ENCODE results near the gene CARD19.

Gene CARD19

GRCh38 chr9:93121316-93122241, 25.6 kb downstream of the CARD19 start:
- ChIA-PET POLR2A (ENCODE audit: low non-redundant PET) (no interaction called here), CTCF (interaction anchor here (0.8 to 2.7 kb wide), 3 partner anchors 12 to 117 kb away, joined by 3 to 18 read pairs (median 6); no protein-coding TSS in a partner anchor)

GRCh38 chr9:93122721-93123221, 26.8 kb downstream of the CARD19 start:
- no peak for DNase-seq (ENCODE audit: low spot score)
- H3K27ac ChIP-seq, result peak overlapping the region; percentile 94
- ChIA-PET CTCF (interaction anchor here (0.6 to 1.5 kb wide), 4 partner anchors 14 to 351 kb away, joined by 3 to 9 read pairs (median 4); no protein-coding TSS in a partner anchor), POLR2A (ENCODE audit: low non-redundant PET) (no interaction called here)
- TF ChIP-seq CTCF (conservative IDR thresholded peaks at IDR 0.05; ENCODE audit: low read depth), result no peak

More at GRCh38 chr9:93121316-93122241, 25.6 kb downstream of the CARD19 start:
- peak overlapping the region; percentile 87 for H3K27ac ChIP-seq
- no peak for TF ChIP-seq CTCF (conservative IDR thresholded peaks at IDR 0.05; ENCODE audit: low read depth)
- no peak for DNase-seq (ENCODE audit: low spot score)

- no peak for TF ChIP-seq CTCF (conservative IDR thresholded peaks at IDR 0.05; ENCODE audit: low read depth)
- POLR2A ChIA-PET (ENCODE audit: low non-redundant PET), result no interaction called here
- DNase-seq (ENCODE audit: low spot score), result no peak
- peak overlapping the region; percentile 94 for H3K27ac ChIP-seq
- CTCF ChIA-PET, result interaction anchor here (0.6 to 1.5 kb wide), 2 partner anchors 15 to 88 kb away, joined by 3 to 4 read pairs; no protein-coding TSS in a partner anchor
Observed at GRCh38 chr9:93123561-93124283, 27.7 kb downstream of the CARD19 start.

- DNase-seq (ENCODE audit: low spot score), result no peak
- no peak for TF ChIP-seq CTCF (conservative IDR thresholded peaks at IDR 0.05; ENCODE audit: low read depth)
- CTCF ChIA-PET, result interaction anchor here (1.3 kb wide), 1 partner anchor 16 kb away, joined by 6 read pairs; no protein-coding TSS in a partner anchor
- POLR2A ChIA-PET (ENCODE audit: low non-redundant PET), result interaction anchor here (0.6 kb wide), 1 partner anchor 9 kb away, joined by 3 read pairs; the partner anchor contains the start of gene NINJ1
- peak overlapping the region; percentile 94 for H3K27ac ChIP-seq
Observed at GRCh38 chr9:93124793-93125192, 28.8 kb downstream of the CARD19 start.

- ChIA-PET CTCF (interaction anchor here (0.6 to 1.3 kb wide), 2 partner anchors 16 to 138 kb away, joined by 3 to 6 read pairs; no protein-coding TSS in a partner anchor), POLR2A (ENCODE audit: low non-redundant PET) (interaction anchor here (0.6 kb wide), 1 partner anchor 9 kb away, joined by 3 read pairs; the partner anchor contains the start of gene NINJ1)
- H3K27ac ChIP-seq, result peak overlapping the region; percentile 94
- DNase-seq (ENCODE audit: low spot score), result no peak
- no peak for TF ChIP-seq CTCF (conservative IDR thresholded peaks at IDR 0.05; ENCODE audit: low read depth)
Observed at GRCh38 chr9:93125331-93125894, 29.4 kb downstream of the CARD19 start.
